GM21423 (cell line): ENCODE data around the gene ANXA2.
"Not testable (repeated sequence)": the region's sequence is repeated elsewhere in the genome, so short reads cannot be mapped to it uniquely, and the experiment has no call there.

ENCODE experiments used
- ATAC-seq: cut with Tn5 transposase; IDR thresholded peaks from one replicate; pipeline ENCODE4 v1.9.1; 2021; ENCODE audit warnings: mild to moderate bottlenecking, moderate library complexity; ENCODE audit not compliant: unreplicated experiment

ANXA2 gene

GRCh38 chr15:60346653-60347052 lies 51.1 kb downstream of the ANXA2 start:
- no peak for ATAC-seq

GRCh38 chr15:60346077-60346476 lies 51.7 kb downstream of the ANXA2 start:
- ATAC-seq: no peak

- ATAC-seq: no peak
Observed at GRCh38 chr15:60345598-60345997, 52.2 kb downstream of the ANXA2 start.

DNA sequence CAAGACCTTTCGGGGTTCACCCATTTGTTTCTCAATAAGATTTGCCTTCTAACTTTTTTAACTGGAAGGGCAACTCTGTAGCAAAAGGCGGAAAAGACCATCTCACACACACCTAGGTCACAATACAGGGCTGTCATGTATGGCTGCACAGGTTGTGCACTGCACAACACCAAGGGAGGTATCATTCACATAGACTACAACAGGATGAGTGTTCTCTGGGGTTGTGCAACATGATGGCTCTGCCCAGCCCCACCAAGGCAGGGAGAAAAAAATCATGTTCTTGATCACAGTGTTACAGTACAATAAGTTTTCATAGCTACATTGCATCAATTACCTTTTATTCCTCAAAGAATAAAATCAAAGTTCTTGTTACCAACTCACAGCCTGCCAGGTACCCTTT lies 52.8 kb downstream of the ANXA2 start:
- ATAC-seq: no peak

- ATAC-seq: no peak
Observed at GRCh38 chr15:60344461-60344860, 53.3 kb downstream of the ANXA2 start.

GRCh38 chr15:60343221-60343970 lies 54.4 kb downstream of the ANXA2 start:
- no peak for ATAC-seq

DNA sequence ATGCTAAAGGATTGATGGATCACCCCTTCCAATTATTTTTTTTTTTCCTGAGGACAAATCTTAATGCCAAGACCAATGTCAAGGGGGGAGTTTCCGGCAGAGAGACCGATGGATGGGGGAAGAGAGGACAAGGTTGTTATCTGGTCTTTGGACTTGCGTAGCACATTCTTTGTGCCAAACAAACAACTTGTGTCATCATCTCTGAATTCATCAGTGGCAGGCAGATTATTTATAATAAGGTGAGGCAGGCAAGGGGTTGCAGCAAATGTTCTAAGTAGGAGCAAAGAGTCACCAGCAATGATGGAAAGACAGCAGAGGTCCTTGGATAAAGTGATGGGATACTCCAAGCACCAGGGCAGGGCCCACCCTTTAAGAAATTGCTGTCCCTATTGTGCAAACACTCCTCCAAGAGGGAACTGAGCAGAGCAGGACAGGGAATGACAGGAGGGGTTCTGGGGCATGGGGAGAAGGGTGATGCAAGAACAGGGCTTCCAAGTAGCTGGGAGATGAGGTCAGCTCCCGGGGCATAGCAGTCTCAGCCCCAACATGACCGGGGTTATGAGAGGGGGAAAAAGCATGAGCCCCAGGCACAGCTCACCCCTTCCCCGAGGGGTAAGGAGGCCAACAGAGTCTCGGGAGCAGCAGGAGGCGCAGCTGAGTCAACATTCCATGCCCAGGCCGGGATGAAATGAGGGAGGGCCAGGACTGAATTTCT lies 57.4 kb downstream of the ANXA2 start:
- no peak for ATAC-seq

DNA sequence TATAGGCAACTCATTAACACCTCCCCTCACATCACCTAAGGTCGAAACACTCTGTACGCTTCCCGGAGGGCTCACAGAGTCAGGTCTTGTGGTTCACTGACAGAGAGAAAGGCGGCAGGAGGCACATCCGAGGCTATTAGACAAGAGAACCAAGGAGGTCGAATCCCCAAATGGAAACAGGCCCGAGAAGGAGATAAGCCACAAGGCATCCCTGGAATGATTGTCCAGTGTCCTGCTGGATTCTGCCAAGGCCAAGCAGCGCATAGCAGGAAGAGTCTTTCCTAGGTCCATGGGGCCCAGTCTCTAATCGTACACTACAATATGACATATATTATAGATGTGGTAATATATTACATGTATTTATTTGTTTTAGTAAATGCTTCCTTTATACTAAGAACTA lies 58.5 kb downstream of the ANXA2 start:
- no peak for ATAC-seq

- no peak for ATAC-seq
Observed at GRCh38 chr15:60338810-60339209, 59.0 kb downstream of the ANXA2 start.

DNA sequence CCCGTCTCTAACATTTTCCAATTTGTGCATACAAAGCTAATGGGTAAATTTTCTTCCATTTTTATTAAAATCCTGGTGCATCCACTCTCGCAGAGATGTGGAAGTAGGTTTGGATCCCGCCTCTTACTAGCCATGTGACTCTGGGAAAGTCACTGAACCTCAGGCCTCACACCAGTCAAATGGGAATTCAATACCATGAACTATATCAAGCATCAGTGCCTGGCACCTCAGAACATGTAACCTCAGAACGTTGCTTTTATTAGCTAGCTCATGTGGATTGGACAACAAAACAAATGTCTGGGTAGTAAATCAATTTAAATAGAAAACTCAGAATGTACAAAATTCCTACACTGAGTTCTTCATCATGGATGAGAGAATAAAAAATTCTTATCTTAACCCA lies 60.7 kb downstream of the ANXA2 start:
- no peak for ATAC-seq

DNA sequence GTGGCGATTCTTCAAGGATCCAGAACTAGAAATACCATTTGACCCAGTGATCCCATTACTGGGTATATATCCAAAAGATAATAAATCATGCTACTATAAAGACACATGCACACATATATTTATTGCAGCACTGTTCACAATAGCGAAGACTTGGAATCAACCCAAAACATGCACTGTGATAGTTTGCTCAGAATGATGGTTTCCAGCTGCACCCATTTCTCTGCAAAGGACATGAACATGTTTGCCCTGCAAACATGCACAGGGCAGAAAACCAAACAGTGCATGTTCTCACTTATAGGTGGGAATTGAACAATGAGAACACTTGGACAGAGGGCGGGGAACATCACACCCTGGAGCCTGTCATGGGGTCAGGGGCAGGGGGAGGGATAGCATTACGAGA lies 62.5 kb downstream of the ANXA2 start:
- ATAC-seq: not testable (repeated sequence)

GRCh38 chr15:60328852-60329443 lies 68.8 kb downstream of the ANXA2 start:
- no peak for ATAC-seq

GRCh38 chr15:60326824-60327654 lies 70.7 kb downstream of the ANXA2 start:
- no peak for ATAC-seq

GRCh38 chr15:60326343-60326742 lies 71.4 kb downstream of the ANXA2 start:
- ATAC-seq: no peak

DNA sequence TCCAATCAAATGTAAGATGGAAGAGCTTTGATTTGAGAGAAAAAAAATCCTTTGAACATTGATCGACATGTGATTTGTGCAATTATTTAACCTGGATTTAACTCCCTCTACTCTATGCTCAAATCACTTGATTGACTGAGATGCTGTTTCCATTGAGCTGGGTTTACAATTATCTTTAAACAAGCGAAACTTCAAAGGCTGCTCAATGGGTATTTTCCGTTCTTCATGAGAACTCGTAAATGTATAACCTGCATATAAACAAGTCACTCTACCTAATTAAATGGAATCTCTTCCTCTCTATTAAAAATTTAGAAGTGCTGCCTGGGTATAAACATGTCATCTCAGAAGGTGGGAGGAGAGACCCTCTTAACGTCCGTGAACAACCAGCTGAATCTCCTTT lies 71.9 kb downstream of the ANXA2 start:
- no peak for ATAC-seq

GRCh38 chr15:60324706-60325438 lies 72.9 kb downstream of the ANXA2 start:
- no peak for ATAC-seq

DNA sequence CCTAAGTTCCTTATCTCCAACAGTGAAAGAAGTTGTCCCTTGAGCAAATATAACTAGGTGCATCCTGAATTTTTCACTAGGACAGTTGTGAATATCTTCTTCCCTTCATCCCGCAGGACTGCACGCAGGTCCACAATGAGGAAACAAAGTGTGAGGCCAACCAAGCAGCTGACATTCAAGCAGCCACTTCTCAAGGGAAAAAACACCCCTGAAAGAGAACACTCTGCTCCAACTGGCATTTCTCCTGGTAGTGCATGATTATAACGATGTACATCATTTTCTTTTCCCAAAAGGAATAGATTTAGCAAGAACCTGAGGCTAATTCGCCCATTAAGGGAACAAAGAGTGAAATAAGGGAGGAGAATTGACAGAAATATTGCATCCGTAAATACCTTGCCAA lies 74.5 kb downstream of the ANXA2 start:
- no peak for ATAC-seq

- ATAC-seq: no peak
Observed at GRCh38 chr15:60320365-60320764, 77.4 kb downstream of the ANXA2 start.

DNA sequence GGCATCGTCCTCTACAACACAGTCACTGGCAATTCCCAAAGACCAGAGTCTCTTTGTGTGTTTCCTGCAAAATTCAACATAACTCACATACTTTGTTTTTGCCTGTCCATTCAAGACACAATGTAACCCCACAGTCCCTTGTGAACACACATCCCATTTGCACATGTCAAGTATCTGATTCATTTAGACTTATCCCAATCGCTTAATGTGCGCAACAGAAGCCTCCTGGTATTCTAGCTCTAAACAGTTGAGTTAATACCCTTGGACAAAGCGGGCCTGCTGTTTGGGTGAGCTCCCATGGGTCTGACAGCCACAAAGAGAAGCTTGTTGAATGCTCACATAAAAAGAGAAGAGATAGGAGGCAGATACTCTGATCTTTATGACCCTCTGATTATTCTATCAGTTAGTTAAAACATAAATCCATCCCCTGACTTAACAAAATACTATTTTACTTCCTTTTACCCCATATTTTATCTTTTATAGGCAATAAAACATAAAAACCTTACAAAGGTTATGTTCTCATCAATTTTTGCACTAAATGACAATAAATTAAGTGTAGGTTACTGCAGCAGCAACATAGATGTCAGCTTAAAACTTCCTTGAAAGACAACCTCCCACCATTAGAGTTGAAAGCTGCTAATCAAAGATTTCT lies 79.4 kb downstream of the ANXA2 start:
- ATAC-seq: no peak

DNA sequence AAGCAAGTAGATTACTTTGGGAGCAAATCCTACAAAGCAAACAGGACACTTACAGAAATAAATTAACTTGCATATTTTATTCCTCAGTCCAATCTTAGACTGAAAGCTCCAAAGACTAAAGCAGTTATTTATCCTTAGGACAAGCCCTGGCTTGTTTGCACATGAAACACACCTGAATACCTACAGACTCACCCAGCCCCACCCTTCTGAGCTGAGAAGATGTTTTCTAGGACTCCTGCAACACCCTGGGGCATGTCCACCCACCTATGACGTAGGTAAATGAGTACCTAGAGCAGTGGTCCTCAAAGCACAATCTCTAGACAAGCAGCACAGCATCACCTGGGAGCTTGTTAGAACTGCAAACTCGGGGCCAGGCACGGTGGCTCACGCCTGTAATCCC lies 80.8 kb downstream of the ANXA2 start:
- no peak for ATAC-seq
